Body of pancreas (tissue), 4 donors: ENCODE measurements around the gene HNRNPA2B1.

Experiments used
- CTCF ChIP-seq, 7 experiments: fragments of 450-650 bp in 4 of 7; fragments of 200-600 bp in 3 of 7; sonication (generic) in 3 of 7; IDR thresholded peaks; one replicate each; pipeline ENCODE4 v1.5.1; 2016 to 2019; ENCODE audit warnings: antibody characterized with exemption in 7 of 7
- POLR2A ChIP-seq, 3 donors: fragments of 450-650 bp; IDR thresholded peaks; one replicate each; pipeline ENCODE4 v1.6.1; 2016; ENCODE audit warnings: antibody characterized with exemption in 3 of 3, mild to moderate bottlenecking in 2 of 3

DNA sequence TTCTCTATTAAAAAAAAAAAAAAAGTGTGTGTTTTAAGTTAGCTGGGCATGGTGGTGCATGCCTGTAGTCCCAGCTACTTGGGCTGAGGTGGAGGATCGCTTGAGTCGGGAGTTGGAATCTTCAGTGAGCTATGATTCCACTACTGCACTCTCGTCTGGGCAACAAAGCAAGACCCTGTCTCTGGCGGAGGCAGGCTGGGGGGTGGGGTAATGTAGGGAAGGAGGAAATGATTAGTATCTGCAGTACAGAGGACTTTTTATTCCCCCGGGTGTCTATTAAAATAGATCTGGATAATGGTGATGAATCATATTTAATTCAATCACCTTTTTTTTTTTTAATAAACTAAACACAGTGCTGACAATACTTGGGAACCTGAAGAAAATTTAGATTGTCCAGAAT, 7.5 kb upstream of the HNRNPA2B1 start:
- no peak for TF ChIP-seq CTCF (IDR thresholded peaks at IDR 0.05)
- TF ChIP-seq POLR2A (IDR thresholded peaks at IDR 0.05): no peak
